ENCODE measurements around the gene GUCY2C.

GUCY2C gene

GRCh38 chr12:14629832-14630710, 66.3 kb downstream of the GUCY2C start:
- peak; percentile 19 to 39 (median 25) for DNase-seq (ENCODE audit: low read depth in 3 of 3, low spot score in 1 of 3)

GRCh38 chr12:14628771-14629170, 67.6 kb downstream of the GUCY2C start:
- DNase-seq (ENCODE audit: low read depth in 3 of 3, low spot score in 1 of 3) = no peak

GRCh38 chr12:14621826-14622225, 74.6 kb downstream of the GUCY2C start:
- no peak for DNase-seq (ENCODE audit: low read depth in 3 of 3, low spot score in 1 of 3)

GRCh38 chr12:14619741-14620501, 76.5 kb downstream of the GUCY2C start:
- DNase-seq (ENCODE audit: low read depth in 3 of 3, low spot score in 1 of 3) = no peak

- DNase-seq (ENCODE audit: low read depth in 3 of 3, low spot score in 1 of 3) = no peak
These were observed 77.4 kb downstream of the GUCY2C start for GRCh38 chr12:14618983-14619382.

GRCh38 chr12:14614704-14615121, 81.7 kb downstream of the GUCY2C start:
- DNase-seq (ENCODE audit: low read depth in 3 of 3, low spot score in 1 of 3) = no peak

- DNase-seq (ENCODE audit: low read depth in 3 of 3, low spot score in 1 of 3) = no peak
These were observed 82.7 kb downstream of the GUCY2C start for GRCh38 chr12:14613718-14614117.

- DNase-seq (ENCODE audit: low read depth in 3 of 3, low spot score in 1 of 3) = no peak
These were observed 83.4 kb downstream of the GUCY2C start for GRCh38 chr12:14612898-14613445.

GRCh38 chr12:14612250-14612649, 84.1 kb downstream of the GUCY2C start:
- DNase-seq (ENCODE audit: low read depth in 3 of 3, low spot score in 1 of 3) = no peak

- no peak for DNase-seq (ENCODE audit: low read depth in 3 of 3, low spot score in 1 of 3)
These were observed 84.7 kb downstream of the GUCY2C start for GRCh38 chr12:14611640-14612203.

- no peak for DNase-seq (ENCODE audit: low read depth in 3 of 3, low spot score in 1 of 3)
These were observed 88.8 kb downstream of the GUCY2C start for GRCh38 chr12:14607568-14607967.

GRCh38 chr12:14605401-14605989, 90.9 kb downstream of the GUCY2C start:
- no peak for DNase-seq (ENCODE audit: low read depth in 3 of 3, low spot score in 1 of 3)

- DNase-seq (ENCODE audit: low read depth in 3 of 3, low spot score in 1 of 3) = no peak
These were observed 94.5 kb downstream of the GUCY2C start for GRCh38 chr12:14601692-14602478.

GRCh38 chr12:14597480-14597879, 98.9 kb downstream of the GUCY2C start:
- no peak for DNase-seq (ENCODE audit: low read depth in 3 of 3, low spot score in 1 of 3)

- no peak for DNase-seq (ENCODE audit: low read depth in 3 of 3, low spot score in 1 of 3)
These were observed 104.7 kb downstream of the GUCY2C start for GRCh38 chr12:14591719-14592118.

- DNase-seq (ENCODE audit: low read depth in 3 of 3, low spot score in 1 of 3) = no peak
These were observed 107.0 kb downstream of the GUCY2C start for GRCh38 chr12:14589169-14590004.

- DNase-seq (ENCODE audit: low read depth in 3 of 3, low spot score in 1 of 3) = no peak
These were observed 107.8 kb downstream of the GUCY2C start for GRCh38 chr12:14588571-14588970.

GRCh38 chr12:14578646-14579045, 117.8 kb downstream of the GUCY2C start:
- no peak for DNase-seq (ENCODE audit: low read depth in 3 of 3, low spot score in 1 of 3)

- DNase-seq (ENCODE audit: low read depth in 3 of 3, low spot score in 1 of 3) = no peak
These were observed 119.1 kb downstream of the GUCY2C start for GRCh38 chr12:14577344-14577743.

GRCh38 chr12:14576896-14577295, 119.5 kb downstream of the GUCY2C start:
- no peak for DNase-seq (ENCODE audit: low read depth in 3 of 3, low spot score in 1 of 3)

Measured in stimulated activated CD4-positive, alpha-beta T cell treated with anti-CD3 and anti-CD28 coated beads, TNF-alpha, amount 100 ng/mL, for 1 hour (primary cell).